Type B pancreatic cell (in vitro differentiated cells): ENCODE data around the gene PDXP. TPM values are rescaled to one million over a fixed set of nuclear protein-coding genes. Genes with fewer than 3 reads are reported as not detected.

Source experiments
- DNase-seq: peaks from one replicate; pipeline ENCODE4 v3.0.0; 2021; ENCODE audit warnings: mixed read lengths; ENCODE audit not compliant: unreplicated experiment; ENCODE audit errors: extremely low spot score
- H3K27ac Mint-ChIP-seq: 2 replicates; pipeline ENCODE4 v1.8.0; 2021; ENCODE audit warnings: mild to moderate bottlenecking, mixed read lengths
- H3K27me3 Mint-ChIP-seq: 2 replicates; pipeline ENCODE4 v1.8.0; 2021; ENCODE audit warnings: mixed read lengths
- H3K36me3 Mint-ChIP-seq: 2 replicates; pipeline ENCODE4 v1.8.0; 2021; ENCODE audit warnings: mixed read lengths
- H3K4me1 Mint-ChIP-seq: one replicate; pipeline ENCODE4 v1.8.0; 2021; ENCODE audit warnings: mixed read lengths; ENCODE audit not compliant: unreplicated experiment
- H3K4me3 Mint-ChIP-seq: 2 replicates; pipeline ENCODE4 v1.8.0; 2021; ENCODE audit warnings: mild to moderate bottlenecking, mixed read lengths
- H3K9me3 Mint-ChIP-seq: 2 replicates; pipeline ENCODE4 v1.8.0; 2021; ENCODE audit warnings: mixed read lengths
- total RNA-seq: library from RNA; stranded (reverse); gene quantifications from 2 replicates; pipeline ENCODE4 v1.2.1, GENCODE V29; 2021; ENCODE audit warnings: low replicate concordance
- TF ChIP-seq, protein P1 (sequence below): fragments of 200-600 bp; sonication (generic); conservative IDR thresholded peaks from 2 replicates; pipeline ENCODE4 v1.5.0; 2021; ENCODE audit warnings: antibody characterized with exemption, mild to moderate bottlenecking

The PDXP gene
- total RNA-seq, 1 donor from 2014 or later: 30.2 TPM

DNA sequence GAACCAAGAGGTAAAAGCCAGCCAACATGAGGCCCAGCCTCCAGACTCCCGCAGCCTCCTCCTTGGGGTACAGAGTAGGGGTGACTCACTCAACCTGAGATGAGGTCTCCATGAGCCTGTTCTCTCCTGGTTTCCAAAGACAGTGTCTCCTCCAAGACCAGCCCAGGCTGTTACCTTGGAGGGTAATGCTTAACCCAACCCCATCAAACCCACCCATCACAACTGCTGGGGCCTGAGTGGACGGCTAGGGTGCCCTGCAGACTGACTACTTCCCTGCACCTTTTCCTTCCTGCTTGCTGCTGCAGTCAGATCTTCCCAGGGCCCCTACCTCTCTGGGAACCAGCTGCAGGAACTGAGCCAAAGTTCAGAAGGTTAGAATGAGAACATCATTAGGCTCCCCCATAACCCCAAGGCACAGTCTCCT lies 22.5 kb downstream of the PDXP start:
- H3K36me3 Mint-ChIP-seq: no peaks in the 10 kb centered on the region
- H3K27ac Mint-ChIP-seq: peak overlapping the region; percentile 77
- TF ChIP-seq, protein P1, sequence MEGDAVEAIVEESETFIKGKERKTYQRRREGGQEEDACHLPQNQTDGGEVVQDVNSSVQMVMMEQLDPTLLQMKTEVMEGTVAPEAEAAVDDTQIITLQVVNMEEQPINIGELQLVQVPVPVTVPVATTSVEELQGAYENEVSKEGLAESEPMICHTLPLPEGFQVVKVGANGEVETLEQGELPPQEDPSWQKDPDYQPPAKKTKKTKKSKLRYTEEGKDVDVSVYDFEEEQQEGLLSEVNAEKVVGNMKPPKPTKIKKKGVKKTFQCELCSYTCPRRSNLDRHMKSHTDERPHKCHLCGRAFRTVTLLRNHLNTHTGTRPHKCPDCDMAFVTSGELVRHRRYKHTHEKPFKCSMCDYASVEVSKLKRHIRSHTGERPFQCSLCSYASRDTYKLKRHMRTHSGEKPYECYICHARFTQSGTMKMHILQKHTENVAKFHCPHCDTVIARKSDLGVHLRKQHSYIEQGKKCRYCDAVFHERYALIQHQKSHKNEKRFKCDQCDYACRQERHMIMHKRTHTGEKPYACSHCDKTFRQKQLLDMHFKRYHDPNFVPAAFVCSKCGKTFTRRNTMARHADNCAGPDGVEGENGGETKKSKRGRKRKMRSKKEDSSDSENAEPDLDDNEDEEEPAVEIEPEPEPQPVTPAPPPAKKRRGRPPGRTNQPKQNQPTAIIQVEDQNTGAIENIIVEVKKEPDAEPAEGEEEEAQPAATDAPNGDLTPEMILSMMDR: no peak
- H3K9me3 Mint-ChIP-seq: no peaks in the 10 kb centered on the region
- H3K4me1 Mint-ChIP-seq: peaks cover 19% of the 10 kb centered on the region
- no peaks in the 10 kb centered on the region for H3K27me3 Mint-ChIP-seq
- DNase-seq: no peak
- H3K4me3 Mint-ChIP-seq: no peak overlapping the region

DNA sequence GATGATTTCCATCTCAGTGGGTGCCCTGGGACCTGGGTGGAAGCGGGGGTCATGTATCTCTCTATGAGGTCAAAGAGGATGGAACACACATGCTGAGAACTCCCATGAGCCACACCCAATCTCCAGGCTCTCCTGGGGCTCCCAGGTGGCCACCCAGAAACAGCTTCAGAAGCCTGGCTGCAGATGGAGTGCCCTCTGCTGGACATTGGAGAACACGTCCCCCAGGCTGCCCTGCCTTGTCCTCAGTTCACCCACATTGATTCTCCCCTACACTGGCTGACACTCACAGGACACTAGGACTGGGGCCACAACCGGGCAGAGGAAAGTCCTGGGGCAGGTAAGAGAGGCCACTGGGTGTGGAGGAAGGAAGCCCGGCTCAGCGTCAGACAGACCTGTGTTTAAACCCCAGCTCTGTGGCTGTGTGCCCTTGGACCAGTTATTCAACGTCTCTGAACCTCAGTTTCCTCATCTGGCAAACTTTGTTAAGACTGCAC lies 23.1 kb downstream of the PDXP start:
- DNase-seq: peak; percentile 77
- H3K27me3 Mint-ChIP-seq: no peaks in the 10 kb centered on the region
- H3K9me3 Mint-ChIP-seq: no peaks in the 10 kb centered on the region
- no peak overlapping the region for H3K4me3 Mint-ChIP-seq
- peak overlapping the region; percentile 77 for H3K27ac Mint-ChIP-seq
- TF ChIP-seq, protein P1: peak; percentile 88
- H3K36me3 Mint-ChIP-seq: no peaks in the 10 kb centered on the region
- H3K4me1 Mint-ChIP-seq: peaks cover 19% of the 10 kb centered on the region

- Mint-ChIP-seq H3K27ac (peak overlapping the region; percentile 93), H3K9me3 (no peaks in the 10 kb centered on the region), H3K27me3 (no peaks in the 10 kb centered on the region), H3K4me3 (peak overlapping the region; percentile 99), H3K36me3 (peaks cover 7% of the 10 kb centered on the region), H3K4me1 (peaks cover 18% of the 10 kb centered on the region)
- DNase-seq: no peak
- TF ChIP-seq, protein P1: no peak
These were observed 26.5 kb downstream of the PDXP start for GRCh38 chr22:37684803-37685615.

DNA sequence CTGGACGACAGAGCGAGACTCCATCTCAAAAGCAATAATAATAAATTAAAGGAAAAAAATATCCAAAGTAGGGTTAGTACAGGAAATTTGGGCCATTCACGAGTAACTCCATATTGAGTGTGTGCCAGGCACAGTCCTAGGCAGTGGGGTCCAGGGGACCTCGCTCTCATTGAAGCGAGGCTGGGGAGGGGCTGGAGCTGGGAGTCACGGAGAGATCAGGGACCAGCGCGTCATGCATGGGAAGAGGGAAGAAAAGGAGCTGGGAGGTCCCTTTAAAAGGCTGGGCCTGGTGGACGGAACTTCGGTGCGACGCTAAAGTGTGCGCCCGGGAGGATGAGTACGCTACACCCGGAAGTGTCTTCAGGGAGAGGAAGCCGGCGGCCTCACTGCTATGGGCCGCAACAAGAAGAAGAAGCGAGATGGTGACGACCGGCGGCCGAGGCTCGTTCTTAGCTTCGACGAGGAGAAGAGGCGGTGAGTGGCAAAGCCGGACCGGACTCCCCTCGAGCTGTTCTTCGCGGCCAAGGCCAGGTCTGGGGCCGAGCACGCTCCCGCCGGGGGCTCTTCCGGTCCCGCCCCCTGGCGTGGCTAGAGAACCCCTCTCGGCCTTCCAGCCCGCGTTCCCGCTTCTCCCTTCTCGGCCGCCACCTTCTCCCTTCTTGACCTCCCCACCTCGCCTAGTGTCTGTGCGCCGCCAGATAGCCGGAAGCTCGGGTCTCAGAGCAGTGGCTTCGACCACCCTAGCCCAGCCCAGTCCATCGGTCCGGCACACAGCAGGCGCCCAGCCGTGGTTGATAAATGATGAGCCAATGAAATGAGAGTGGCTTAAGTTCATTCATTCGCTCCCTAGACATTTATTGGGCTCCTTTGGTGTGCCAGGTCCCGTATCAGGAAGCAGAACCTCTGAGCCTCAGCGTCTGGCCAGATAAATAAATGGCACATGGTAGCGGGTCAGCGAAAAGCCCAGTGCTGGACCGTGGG lies 27.8 kb downstream of the PDXP start, which contains the start of gene NOL12:
Gene NOL12, plus strand, starts transcription at position 342 of the 981 bp plus-strand sequence. Its CDS starts 50 bp downstream, at position 392.
- peak; percentile 82 for DNase-seq
- Mint-ChIP-seq H3K36me3 (peaks cover 7% of the 10 kb centered on the region), H3K4me3 (peak within 1 kb of the TSS; percentile 99), H3K4me1 (peaks cover 15% of the 10 kb centered on the region), H3K27me3 (no peaks in the 10 kb centered on the region), H3K27ac (peak within 1 kb of the TSS; percentile 93), H3K9me3 (no peaks in the 10 kb centered on the region)
- TF ChIP-seq, protein P1: peak; percentile 20

DNA sequence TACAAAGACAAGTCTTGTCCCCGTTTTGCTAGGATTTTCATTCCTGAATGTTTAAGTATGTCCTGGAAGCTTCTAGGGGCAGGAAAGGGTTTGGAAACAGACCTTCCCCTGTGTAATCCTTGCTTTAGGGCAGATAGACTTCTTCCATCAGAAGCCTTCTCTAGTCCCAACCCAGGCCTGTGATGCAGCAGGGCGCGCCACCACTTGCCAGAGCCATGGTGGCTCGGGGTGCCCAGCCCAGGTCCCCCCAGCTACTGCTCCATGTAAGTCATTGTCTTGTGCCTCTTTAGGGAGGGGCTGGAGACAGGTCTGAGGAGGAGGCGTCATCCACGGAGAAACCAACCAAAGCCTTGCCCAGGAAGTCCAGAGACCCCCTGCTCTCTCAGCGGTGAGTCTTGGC lies 31.9 kb downstream of the PDXP start:
- DNase-seq: no peak
- Mint-ChIP-seq H3K4me1 (peaks cover 9% of the 10 kb centered on the region), H3K27me3 (no peaks in the 10 kb centered on the region), H3K27ac (no peak overlapping the region), H3K9me3 (no peaks in the 10 kb centered on the region), H3K4me3 (peak overlapping the region; percentile 1), H3K36me3 (peaks cover 7% of the 10 kb centered on the region)
- TF ChIP-seq, protein P1: no peak
